ENCODE measurements around the gene ICAM5. TPM values are rescaled to one million over a fixed set of nuclear protein-coding genes. Genes with fewer than 3 reads are reported as not detected.

Gene ICAM5
- total RNA-seq, 1 donor from 2014 or later: 2.0 TPM

DNA sequence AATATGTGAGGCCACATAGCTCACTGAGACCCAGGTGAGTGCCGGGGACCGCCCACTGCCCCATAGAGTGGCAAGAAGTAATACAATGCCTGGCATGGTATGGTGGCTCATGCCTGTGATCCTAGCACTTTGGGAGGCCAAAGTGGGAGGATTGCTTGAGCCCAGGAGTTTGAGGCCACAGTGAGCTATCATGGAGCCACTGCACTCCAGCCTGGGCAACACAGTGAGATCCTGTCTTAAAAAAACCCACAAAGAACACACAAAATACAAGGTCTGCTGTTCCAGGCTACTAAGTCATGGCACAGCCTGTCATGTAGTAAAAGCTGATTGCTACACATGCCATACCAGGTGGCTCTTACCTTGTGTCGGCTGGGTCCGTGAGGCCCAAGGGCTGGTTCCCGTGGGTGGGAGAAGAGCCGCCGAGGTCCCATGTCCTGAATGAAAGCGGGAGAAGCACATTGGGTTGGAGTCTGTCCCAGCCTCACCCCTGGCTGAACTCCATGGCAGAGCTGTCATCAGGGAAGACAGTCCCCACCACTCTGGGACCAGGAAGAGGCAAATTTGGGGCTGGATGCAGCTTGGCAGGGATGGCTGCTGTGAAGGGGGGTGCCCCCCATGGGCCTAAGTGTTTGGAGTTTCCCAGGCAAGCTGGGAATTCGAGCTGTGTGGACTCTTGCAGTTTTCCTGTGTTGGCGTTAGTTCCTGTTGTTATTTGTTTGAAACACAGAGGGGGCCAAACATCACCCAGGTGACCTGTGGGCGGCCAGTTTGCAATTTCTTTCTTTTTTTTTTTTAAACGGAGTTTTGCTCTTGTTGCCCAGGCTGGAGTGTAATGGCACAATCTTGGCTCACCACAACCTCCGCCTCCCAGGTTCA lies 29.3 kb downstream of the ICAM5 start:
- peaks cover 13% of the 10 kb centered on the region for H3K4me1 Mint-ChIP-seq (ENCODE audit: unreplicated experiment)
- H3K36me3 Mint-ChIP-seq (ENCODE audit: unreplicated experiment): peaks cover 12% of the 10 kb centered on the region
- no peak overlapping the region for H3K4me3 Mint-ChIP-seq (ENCODE audit: unreplicated experiment)
- no peaks in the 10 kb centered on the region for H3K9me3 Mint-ChIP-seq (ENCODE audit: unreplicated experiment)
- no peak for DNase-seq (ENCODE audit: extremely low spot score, unreplicated experiment)
- H3K27ac Mint-ChIP-seq (ENCODE audit: unreplicated experiment): no peak overlapping the region
- TF ChIP-seq, protein P1, sequence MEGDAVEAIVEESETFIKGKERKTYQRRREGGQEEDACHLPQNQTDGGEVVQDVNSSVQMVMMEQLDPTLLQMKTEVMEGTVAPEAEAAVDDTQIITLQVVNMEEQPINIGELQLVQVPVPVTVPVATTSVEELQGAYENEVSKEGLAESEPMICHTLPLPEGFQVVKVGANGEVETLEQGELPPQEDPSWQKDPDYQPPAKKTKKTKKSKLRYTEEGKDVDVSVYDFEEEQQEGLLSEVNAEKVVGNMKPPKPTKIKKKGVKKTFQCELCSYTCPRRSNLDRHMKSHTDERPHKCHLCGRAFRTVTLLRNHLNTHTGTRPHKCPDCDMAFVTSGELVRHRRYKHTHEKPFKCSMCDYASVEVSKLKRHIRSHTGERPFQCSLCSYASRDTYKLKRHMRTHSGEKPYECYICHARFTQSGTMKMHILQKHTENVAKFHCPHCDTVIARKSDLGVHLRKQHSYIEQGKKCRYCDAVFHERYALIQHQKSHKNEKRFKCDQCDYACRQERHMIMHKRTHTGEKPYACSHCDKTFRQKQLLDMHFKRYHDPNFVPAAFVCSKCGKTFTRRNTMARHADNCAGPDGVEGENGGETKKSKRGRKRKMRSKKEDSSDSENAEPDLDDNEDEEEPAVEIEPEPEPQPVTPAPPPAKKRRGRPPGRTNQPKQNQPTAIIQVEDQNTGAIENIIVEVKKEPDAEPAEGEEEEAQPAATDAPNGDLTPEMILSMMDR (IDR thresholded peaks at IDR 0.05): no peak
- no peaks in the 10 kb centered on the region for H3K27me3 Mint-ChIP-seq (ENCODE audit: unreplicated experiment)

DNA sequence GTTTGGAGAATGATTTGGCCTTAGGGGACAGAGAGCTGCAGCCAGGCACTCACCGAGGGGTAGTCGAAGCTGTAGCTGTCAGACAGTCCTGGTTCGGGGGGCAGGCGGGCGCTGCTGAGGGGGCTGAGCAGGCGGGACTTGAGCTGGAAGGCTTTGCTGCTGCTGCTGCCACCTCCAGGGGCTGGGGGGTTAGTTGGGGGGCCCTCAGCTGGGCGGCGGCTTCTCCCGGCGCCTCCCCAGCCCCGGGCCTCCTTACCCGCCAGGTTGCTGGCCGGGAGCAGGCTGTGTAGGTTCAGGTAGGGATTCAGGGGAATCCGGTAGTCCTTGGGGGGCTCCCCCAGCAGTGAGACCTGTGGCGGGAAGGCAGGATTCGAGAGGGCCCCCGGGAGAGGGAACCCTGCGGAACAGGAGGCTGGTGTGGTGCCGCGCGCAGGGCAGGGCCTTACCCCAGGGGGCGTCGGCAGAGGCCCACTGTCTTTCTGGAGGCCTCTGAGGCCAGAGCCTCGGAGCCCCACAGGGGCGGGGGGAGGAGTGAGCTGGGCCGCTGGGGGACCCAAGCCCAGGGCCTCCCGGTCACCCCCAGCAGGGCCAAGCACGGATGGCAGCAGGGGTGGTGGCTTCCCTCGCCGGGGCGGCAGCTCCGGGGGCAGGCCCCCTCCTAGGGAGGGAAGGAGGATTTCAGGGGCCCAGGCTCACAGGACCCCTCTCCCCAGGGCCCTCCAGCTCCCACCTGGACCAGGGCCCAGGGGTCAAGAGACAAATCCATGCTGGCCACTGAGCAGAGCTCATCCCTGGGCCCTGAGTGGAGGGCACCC lies 31.1 kb downstream of the ICAM5 start:
- H3K27me3 Mint-ChIP-seq (ENCODE audit: unreplicated experiment): no peaks in the 10 kb centered on the region
- TF ChIP-seq, protein P1 (IDR thresholded peaks at IDR 0.05): no peak
- H3K4me1 Mint-ChIP-seq (ENCODE audit: unreplicated experiment): peaks cover 3% of the 10 kb centered on the region
- peaks cover 14% of the 10 kb centered on the region for H3K36me3 Mint-ChIP-seq (ENCODE audit: unreplicated experiment)
- H3K27ac Mint-ChIP-seq (ENCODE audit: unreplicated experiment): no peak overlapping the region
- H3K4me3 Mint-ChIP-seq (ENCODE audit: unreplicated experiment): no peak overlapping the region
- no peak for DNase-seq (ENCODE audit: extremely low spot score, unreplicated experiment)
- H3K9me3 Mint-ChIP-seq (ENCODE audit: unreplicated experiment): no peaks in the 10 kb centered on the region

DNA sequence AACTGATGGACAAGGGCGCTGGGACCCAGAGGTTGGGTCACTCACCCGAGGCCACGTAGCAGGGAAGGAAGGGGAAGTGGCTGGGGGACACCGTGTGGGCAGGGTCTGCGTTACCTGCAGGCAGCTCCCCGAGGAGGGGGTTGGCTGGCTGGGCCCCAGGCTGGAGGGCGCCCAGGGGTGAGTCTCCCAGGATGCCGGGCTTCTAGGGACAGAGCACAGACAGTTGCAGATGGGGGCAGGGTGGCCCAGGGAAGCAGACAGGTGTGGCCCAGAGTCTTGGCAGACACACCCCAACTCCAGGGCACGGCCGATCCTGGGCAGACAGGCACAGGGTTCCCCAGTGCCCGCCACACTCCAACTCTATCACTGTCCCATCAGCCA lies 31.7 kb downstream of the ICAM5 start:
- H3K27me3 Mint-ChIP-seq (ENCODE audit: unreplicated experiment): no peaks in the 10 kb centered on the region
- peaks cover 14% of the 10 kb centered on the region for H3K36me3 Mint-ChIP-seq (ENCODE audit: unreplicated experiment)
- no peak for DNase-seq (ENCODE audit: extremely low spot score, unreplicated experiment)
- H3K4me1 Mint-ChIP-seq (ENCODE audit: unreplicated experiment): no peaks in the 10 kb centered on the region
- TF ChIP-seq, protein P1 (IDR thresholded peaks at IDR 0.05): no peak
- no peak overlapping the region for H3K27ac Mint-ChIP-seq (ENCODE audit: unreplicated experiment)
- H3K9me3 Mint-ChIP-seq (ENCODE audit: unreplicated experiment): no peaks in the 10 kb centered on the region
- H3K4me3 Mint-ChIP-seq (ENCODE audit: unreplicated experiment): no peak overlapping the region

DNA sequence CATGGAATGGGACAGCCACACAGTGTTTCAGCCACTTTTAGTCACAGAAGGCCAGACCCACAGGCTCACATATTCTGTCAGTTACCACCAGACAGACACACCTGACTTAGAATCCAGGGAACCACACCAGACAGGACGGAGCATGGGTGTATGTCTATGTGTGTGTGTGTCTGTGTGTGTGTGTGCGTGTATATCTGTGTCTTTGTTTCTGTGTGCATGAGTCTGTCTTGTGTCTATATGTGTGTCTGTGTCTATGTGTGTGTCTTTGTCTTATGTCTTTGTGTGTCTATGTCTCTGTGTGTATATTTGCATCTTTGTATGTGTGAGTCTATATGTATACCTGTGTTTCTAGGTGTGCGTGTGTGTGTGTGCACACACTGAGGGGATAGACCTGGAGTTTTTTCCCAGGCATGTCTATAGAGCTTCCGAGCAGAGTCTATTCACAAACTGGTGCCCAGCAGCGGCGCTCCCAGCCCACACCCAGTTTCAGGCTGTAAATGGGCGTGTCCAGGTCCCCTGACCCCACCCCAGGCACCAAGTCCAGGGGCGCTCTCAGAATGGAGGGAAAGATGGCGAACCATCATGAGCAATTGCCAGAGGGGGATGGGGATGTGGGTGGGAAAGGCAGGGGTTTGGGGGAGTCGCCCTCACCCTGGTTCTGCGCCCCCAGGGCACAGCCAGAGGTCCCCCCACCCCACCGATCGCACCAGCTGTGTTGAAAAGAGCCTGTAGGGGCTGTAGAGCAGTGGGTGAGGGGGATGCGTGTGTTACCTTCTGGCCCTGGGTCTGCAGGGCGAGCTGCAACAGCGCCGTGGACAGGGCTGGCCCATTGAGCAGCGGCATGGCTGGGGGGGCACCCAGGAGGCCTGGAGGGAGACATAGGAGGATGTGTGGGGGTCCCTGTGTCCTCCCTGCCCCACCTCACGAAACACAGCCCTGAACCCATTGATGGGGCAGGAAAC lies 32.4 kb downstream of the ICAM5 start:
- H3K4me3 Mint-ChIP-seq (ENCODE audit: unreplicated experiment): no peak overlapping the region
- H3K4me1 Mint-ChIP-seq (ENCODE audit: unreplicated experiment): no peaks in the 10 kb centered on the region
- H3K27me3 Mint-ChIP-seq (ENCODE audit: unreplicated experiment): no peaks in the 10 kb centered on the region

More for the DNA sequence above, 32.4 kb downstream of the ICAM5 start:
- DNase-seq (ENCODE audit: extremely low spot score, unreplicated experiment): no peak
- Mint-ChIP-seq H3K27ac (ENCODE audit: unreplicated experiment) (no peak overlapping the region), H3K36me3 (ENCODE audit: unreplicated experiment) (peaks cover 14% of the 10 kb centered on the region), H3K9me3 (ENCODE audit: unreplicated experiment) (no peaks in the 10 kb centered on the region)
- TF ChIP-seq, protein P1 (IDR thresholded peaks at IDR 0.05): no peak
